Muscle of back (tissue), 11 donors: Measurements from ENCODE around the gene DHX58. TPM values are rescaled to one million over a fixed set of nuclear protein-coding genes. Genes with fewer than 3 reads are reported as not detected.
A peak's percentile ranks its signal among the peaks of the same experiment; 100 is the strongest.

Experiments
- DNase-seq, 3 donors: peaks; one replicate each; pipeline versions ENCODE4 v3.0.0 to v3.0.0-alpha.2; 2013
- polyA plus RNA-seq, 10 donors: library from polyadenylated mRNA; unstranded; fragments of 120-200 nt; gene quantifications; one replicate each; pipeline ENCODE4 v1.2.1, GENCODE V29; 2013; ENCODE audit not compliant: insufficient read length in 10 of 10

The DHX58 gene
- polyA plus RNA-seq, 10 donors: 3.7 to 8.7 (median 5.2) TPM

DNA sequence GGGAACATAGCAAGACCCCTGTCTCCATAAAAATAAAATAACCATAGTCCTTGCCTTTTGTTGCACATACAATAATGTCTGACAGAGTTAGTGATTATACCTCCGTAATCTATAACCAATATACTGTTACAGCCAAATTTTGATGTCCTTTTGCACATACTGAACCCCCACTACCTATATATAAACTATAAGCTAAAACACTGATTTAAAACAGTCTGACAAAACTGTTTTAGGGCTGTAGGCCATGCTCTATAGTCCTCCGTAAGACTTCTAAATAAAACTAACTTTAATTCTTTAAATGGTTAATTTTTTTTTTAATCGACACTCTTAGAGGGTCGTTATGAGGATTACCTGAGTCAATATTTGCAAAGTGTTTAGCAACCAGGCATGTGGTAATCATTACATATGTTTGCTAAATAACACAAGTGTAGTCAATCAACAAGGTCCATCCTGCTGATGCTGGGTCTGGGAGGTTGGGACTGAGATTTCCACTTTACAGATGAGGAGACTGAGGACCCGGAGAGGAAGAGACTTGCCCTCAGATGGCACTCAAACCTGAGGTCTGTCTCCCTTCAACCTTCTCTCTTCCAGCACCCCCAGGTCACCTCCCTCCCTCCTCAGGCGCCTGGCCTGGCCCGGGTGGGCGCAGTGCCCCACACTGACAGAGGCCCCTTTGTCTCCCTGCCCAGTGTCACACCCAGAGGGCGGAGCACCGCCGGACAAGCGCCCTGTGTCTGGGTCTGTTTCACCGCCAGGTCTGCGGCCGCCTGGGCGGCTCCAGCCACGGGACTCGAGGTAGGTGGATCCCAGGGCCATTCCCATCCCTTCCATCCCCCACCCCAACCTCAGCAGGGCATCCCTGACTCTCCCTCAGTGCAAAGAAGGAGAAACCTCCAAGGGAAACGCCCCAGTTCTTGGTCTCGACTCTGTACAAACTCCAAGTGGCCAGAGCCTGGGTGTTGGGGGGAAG lies 24.5 kb downstream of the DHX58 start:
- no peak for DNase-seq

DNA sequence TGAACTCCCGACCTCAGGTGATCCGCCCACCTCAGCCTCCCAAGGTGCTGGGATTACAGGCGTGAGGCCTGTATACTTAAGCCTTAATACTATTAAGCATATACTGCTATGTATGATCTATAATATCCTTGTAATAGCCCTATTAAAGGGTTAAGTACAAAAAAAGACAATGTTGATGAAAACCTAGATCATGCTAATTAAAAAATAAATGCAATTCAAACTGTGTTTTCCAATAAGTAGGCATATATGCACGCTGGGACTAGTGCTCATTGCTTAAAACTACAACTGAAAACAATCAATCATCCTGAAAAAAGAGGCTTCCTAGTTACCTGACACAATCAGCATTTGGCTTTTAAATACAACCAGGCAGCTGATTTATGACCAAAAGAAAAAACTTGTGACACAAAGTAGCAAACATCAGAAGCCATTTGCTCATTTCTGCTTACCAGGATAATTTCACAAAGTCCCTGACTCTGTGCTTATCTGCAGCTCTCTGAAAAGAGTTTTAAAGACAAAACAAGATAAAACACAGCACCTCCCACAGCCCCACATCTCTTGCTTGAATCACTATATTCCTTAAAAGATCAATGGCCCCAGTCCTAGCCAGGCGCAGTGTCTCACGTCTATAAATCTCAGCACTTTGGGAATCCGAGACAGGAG lies 25.3 kb downstream of the DHX58 start:
- DNase-seq: no peak

DNA sequence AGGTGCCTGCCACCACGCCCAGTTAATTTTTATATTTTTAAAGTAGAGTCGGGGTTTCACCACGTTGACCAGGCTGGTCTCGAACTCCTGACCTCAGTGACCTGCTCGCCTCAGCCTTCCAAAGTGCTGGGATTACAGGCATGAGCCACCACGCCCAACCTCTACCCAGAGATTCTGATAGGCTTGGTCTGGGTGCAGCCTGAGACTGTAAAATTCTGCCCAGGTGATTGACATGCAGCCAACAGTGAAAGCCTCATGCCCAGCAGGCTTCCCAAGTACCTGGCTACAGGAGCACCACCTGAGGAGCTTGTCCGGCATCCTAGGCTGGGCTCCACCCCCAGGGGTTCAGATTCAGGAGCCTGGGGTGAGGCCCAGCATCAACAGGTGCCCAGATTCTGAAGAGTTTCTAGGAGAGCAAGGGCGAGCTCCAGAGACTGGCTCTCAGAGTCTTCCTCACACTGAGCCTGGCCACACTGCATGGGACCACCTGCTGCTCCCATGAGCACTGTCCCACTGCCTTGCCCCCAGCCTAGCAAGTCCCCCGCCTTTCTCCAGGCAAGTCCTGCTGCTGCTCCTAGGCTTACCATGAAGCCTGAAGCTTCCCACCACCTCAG lies 30.9 kb downstream of the DHX58 start:
- DNase-seq: no peak

DNA sequence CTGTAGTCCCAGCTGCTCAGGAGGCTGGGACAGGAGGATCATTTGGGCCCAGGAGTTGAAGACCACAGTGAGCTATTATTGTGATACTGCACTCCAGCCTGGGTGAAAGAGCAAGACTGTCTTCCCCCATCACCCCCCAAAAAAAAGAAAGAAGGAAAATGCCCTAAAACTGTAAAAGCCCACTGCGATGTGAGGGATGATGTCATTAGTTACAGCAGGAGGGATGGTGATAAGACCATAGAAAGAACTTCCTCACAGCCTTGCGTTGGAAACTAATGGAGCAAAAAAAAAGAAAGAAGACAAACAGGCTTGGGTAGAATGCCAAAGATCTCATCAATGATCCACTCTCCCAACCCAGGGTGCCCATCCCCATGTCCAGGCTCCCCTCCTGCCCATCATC lies 33.0 kb downstream of the DHX58 start:
- DNase-seq: no peak

DNA sequence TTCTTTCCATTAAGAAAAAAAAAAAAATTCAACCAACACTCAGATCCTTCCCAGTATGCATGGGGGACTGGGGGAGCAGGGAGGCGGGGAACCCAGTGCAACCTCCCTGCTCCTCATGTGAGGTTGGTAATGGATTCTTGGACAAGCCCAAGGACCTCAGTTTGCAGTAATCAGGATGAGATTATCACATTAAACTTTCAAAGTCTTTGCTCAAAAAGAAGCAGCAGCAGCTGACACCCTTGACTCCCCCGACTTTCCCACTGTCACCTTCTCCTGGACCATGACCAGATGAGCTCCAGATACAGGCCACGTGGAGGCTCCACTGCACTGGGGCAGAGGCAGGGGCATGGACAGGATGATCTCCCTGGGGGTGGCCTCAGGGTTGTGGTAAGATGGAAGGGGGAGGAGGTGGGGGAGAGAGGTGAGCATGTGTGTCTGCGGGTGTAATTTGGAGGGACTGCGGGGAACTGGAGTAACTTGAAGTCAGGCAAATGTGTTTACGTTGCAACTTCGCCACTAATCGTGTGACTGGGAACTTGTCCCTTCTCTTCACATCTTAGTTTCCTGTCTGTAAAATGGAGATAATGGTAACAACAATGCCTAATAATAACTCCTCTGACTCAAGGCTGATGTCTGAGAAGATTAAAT lies 34.0 kb downstream of the DHX58 start:
- DNase-seq: no peak

DNA sequence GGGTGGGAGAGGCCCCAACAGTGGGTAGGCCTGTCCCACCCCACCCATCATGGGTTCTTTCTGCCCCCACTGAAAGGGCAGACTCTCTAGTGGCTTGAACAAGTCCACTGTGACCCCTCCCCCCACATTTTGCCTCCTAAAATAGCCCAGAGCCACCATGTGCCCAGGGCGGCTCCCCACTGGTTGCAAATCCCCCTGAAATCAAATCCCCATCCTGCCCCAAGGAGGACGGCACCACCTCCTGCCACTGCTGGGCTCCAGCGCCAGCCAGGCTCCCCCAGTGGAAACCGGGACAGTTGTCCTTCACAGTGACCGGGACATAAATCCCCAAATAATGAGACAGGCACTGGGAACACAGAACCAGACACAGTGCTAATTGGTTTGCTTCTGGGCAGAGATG lies 34.8 kb downstream of the DHX58 start:
- no peak for DNase-seq

DNA sequence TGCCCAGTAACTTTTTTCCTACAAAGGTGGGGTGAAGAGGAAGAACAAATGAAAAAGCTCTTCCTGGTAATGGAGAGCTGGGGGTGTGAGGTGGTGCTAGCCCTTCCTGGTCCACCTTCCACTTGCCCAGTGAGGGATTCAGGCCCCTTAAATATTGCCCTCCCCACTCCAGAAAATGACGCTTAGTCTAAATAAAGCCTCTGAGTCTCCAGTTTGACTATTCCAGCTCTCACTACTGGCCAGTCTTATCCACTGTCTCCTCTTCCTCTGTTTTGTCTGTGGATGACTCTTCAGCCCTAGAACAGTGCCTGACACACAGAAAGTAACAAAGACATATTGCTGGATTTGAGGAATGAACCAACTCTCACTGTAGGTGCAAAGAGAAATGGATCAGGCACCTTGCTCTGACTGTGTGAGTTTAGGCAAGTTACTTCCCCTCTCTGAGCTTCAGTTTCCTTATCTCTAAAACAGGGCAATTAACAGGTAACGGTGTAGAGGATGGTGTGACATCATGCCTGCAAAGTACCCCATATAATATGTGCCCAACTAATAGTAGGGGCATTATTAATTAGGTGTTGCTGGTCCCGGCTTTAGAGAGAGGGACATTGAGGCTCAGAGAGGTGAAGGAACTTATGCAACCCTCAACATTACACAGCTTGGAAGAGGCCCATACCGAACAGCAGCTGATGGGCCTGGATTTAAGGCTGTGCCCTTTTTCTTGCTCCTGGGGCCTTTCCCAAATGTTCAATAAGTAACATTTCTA lies 35.5 kb downstream of the DHX58 start:
- DNase-seq: no peak

DNA sequence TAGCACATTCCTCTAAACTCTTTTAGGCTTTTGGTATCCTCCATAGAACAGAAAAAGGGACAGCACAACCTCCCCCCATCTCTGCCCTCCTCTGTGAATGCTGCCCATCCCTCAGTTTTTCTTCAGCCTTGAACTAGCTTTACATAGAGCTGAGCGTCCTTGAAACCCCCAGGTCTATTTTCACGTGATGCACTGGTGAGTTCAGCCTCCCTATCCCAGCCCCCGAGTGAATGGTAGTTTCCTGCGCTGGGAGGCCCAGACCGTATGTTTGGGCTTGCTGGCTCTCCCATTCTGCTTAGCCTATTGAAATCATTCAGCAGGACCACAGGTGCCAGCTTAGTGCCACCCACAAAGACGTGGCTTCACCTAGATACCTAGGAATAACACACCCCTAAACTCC lies 36.7 kb downstream of the DHX58 start:
- DNase-seq: no peak

DNA sequence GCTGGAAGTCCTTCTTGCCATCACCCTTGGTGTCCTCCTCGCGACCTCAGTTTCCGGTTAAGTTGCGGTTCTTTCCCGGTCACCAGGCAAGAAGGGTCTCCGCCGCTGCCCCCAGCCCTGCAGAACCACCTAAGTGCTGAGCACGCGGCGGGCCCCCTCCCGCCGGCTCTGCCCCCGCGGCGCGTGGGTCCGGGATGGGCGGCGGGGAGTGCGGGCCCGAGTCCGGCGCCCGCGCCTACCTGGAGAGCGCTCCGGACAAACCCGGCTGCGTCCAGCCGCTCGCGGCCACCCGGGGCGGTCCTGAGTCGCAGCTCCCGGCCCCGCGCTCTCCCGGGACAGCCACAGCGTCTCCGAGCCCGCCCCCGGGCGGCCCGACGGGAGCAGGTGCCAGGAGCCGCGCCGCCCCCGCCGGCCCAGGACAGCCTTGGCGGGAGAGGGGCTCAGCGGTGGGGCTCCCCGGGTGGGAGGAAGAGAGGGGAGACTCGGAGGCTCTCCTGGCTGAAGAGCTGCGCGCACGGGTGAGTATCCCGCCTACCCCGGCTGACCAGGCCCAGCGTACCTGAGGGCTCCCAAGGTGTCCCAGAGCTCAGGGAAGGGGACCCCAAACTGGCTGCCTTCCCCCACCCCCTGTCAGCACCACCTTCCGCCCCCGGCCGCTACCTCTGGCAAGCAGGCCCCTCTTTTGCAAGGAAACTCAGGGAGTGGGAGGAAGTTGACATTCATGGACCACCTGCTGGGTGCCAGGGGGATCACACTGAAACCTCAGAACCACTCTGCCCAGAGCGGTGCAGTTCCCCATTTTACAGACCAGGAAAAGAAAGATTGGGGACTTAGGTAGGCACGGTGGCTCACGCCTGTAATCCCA lies 40.0 kb downstream of the DHX58 start:
- peak in 1 of 3 donors; percentile 34 for DNase-seq

DNA sequence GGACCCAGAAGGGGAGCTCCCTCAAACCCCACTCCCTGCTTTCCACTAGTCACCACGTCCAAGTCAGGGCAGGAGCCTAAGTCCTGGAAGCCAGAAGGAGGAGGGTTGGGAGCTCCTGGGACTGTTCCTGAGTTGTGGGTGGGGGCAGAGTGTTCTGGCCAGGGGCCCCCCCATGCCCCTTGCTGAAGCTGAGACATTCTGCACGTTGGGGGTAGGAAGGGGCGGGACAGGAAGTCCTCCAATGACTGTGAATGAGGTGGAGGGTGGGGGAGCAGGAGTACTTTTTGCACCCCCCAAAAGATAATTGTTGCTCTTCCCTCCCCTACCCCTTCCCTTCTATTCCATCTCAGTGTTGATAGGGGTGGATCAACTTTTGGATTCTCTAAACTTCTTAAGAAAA lies 40.7 kb downstream of the DHX58 start:
- no peak for DNase-seq

DNA sequence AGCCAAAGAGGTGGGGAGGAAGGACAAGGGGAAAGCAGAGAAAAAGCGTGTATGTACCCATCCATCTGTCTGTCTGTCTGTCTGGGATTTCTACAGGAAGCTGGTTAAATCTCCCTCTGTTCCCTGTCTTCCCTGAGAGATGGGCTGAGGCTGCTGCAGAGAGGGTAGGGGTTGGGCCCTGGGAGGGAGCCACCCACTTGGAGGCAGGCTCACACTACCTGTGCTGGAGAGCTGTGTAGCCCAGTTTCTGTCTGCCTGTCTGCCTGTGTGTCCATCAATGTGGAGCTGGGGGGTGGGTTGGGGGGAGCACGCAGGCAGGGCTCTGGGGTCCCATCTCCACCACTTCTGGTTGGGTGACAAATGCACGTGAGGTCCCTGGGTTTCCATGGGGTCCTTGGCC lies 43.5 kb downstream of the DHX58 start:
- no peak for DNase-seq

DNA sequence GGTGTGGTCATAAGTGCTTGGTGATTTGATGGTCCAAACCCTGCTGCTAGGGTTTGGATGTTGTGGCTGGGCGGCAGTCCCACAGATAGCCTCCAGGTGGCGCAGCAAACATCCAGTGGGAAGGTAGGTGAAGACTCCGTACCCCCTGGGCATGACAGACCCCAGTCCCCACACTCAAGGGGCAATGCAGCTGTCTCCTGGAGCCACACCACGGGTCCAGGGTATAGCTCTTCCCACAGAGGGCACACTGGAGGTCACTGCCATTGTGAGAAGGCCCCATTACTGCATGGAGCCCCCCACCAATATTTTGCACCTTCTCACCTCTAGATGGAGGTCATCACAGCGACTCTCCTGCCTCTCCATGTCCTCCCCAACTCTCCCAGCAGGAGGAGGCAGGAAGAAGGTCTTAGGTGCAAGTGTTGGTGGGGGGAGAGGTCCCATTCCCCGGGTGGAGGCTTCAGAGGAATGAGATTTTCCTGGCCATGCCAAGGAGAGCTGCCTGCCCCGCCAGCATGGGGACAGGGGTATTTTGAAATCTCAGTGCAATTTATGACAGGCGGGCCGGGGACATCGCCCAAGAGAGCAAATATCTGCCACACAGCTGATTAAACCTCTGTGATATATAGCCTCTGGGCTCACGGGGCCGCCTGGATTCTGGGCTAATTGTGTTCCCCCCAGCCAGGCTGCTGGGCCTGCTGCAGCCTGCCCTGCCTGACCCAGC lies 45.0 kb downstream of the DHX58 start:
- peak; percentile 20 to 63 (median 40) for DNase-seq

DNA sequence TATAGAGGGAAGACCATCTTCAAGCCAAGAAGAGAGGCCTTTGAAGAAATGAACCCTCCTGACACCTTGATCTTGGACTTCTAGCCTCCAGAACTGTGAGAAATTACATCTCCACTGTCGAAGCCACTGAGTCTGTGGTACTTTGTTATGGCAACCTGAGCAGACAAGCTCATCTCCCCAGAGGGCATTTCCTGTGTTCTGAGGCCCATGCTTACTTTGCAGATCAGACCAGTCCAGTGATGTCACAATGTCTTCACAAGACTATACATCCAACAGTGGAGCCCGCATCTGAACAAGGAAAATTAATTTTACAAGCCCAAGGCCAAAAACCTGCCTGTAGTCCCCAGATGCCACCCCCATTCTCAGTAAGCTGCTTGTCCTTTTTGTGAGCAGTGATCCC lies 47.3 kb downstream of the DHX58 start:
- DNase-seq: no peak

DNA sequence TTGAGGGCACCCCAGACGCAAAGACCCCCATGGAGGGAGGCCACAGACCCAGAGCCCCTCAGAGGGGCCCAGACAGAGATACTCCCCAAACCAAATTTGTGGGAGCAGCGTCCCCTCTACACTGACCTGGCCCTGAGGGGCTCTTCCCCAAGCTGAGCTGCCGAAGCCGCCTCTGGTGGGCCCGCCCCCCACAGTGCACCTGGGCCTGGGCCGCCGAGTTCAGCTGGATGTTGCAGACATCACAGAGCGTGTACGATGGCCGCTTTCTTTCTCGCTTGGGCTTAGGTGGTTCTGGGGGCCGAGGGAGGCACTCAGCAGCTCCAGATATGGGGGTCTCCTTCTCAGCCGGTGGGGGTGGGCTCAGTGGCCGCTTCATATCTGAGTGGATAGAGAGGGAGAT lies 49.8 kb downstream of the DHX58 start:
- no peak for DNase-seq

DNA sequence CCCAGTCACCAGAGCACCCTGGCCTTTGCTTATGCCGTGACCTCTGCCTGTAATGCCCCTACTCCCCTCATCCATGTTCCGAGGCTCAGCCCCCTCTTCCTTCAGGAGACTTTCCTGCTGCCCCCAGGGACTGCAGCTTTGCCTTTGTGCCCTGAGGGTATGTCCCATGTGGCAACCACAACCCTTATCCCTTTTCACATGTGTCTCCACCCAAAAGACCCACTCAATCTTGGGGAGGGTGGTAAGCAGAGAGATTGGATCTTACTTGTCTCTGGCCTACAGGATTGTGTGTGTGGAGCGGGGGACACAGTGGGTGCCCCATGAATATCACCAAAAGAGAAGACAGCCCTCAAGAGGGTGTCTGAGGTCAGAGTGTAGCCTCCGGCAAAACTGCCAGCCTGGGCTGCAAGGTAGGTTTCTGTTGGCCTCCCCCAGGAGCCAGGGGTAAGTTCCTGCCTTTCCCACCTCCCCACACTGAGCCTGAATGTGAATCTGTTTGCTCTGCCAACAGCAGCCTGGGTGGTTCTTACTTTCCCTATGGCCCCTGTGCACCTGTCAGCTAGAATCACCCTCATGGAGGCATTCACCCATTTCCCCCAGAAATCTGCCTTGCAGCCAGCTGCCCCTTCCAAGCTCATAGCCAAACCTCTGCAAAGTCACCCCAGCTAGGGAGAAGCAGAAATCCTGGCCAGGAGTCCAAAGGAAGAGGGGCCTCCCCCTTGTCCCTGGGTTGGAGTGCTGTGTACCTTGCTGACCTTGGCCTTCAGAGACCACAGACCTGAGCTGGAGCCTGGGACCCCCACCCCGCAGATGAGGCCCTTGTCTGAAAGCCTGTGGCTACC lies 50.6 kb downstream of the DHX58 start:
- DNase-seq: no peak

DNA sequence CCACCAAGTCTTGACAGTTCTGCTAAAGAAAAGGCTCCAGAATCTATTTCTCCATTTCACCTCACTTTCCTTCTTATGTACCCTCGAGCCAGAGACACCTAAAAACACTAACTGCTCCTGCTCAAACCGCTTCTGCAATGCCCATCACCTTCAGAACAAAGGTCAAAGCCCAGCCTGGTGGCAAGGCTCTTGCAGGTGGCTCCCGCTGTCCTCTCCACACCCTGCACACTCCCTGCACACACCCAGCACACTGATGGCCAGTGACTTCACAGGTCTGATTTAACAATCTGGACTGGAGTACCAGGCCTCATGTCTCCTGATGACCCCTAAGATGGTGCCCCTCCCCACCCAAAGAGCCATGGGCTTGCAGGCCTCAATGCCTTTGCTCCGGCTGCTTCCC lies 52.3 kb downstream of the DHX58 start:
- DNase-seq: no peak

DNA sequence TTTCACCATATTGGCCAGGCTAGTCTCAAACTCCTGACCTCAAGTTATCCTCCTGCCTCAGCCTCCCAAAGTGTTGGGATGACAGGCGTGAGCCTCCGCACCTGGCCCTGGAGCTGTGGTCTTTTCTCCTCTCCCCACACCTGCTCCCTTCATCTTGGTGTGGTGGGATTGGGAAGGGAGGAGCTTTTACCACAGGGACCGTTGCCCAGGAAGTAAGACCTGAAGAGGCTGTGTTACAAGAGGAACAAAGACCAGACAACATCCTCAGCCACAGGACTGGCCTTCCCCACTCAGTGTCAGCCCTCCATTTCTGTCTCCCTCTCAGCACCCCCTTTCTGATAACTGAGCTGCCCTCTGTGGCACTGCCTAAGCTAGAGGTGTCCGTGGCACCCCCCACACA lies 52.7 kb downstream of the DHX58 start:
- no peak for DNase-seq

DNA sequence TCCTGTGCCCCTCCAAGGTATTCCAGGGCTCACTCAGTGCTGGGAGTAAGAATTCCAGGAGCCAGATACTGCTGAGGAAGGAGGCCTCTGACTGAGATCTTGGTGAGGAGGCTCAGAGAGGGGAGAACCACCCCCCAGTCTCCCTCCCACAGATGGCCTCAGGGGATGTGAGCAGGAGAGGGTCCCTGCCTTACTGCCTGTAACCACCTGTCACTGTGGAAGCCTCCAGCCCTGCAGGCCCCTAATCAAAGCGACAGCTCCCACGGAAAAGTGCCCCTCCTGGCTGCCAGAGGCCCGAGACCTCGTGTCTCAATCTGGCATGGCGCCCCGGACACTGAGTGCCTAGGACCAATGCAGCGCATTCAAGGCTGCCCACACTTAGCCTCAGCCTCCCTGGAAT lies 54.5 kb downstream of the DHX58 start:
- DNase-seq: no peak

DNA sequence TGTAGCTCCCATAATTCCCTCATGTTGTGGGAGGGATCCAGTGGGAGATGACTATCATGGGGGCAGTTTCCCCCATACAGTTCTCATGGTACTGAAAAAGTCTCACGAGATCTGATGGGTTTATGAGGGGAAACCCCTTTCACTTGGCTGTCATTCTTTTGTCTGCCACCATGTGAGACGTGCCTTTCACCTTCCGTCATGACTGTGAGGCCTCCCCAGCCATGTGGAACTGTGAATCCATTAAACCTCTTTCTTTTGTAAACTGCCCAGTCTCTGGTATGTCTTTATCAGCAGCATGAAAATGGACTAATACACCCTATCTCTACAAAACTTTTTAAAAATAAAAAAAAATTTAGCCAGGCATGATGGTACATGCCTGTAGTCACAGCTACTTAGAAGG lies 55.9 kb downstream of the DHX58 start:
- DNase-seq: no peak
